Measurements from ENCODE around the gene SCG2.

DNA sequence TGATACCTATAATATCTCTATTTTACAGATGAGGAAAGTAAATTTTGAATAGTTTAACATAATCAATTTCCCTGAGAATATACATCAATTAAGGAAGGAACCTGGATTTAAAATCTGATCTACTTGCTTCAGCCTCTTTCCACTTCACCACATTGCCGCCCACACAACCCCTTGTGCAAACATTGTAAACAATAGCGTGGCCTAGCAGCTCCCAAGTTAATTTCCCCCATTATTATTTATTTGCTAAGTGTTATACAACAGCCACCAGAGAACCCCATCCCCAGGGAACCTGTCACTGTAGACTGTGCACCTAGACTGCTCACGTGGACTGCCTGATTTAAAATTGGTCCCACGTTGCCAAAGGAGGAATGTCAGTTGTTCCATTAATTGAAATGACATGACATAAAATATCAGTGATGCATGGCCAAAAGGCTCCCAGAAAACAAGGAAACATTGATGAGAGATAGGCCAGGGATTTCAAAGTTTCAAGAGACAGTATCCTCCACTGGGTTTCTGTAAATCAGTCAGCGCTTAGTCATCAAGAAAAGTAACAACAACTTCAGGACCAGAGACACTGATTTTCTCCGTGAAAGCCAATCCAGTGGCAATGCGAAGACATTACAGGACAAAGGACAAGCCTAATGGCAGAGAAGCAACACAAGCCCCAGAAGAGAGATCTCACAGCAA is 41.3 kb downstream of the SCG2 start:
- TF ChIP-seq, protein P1, sequence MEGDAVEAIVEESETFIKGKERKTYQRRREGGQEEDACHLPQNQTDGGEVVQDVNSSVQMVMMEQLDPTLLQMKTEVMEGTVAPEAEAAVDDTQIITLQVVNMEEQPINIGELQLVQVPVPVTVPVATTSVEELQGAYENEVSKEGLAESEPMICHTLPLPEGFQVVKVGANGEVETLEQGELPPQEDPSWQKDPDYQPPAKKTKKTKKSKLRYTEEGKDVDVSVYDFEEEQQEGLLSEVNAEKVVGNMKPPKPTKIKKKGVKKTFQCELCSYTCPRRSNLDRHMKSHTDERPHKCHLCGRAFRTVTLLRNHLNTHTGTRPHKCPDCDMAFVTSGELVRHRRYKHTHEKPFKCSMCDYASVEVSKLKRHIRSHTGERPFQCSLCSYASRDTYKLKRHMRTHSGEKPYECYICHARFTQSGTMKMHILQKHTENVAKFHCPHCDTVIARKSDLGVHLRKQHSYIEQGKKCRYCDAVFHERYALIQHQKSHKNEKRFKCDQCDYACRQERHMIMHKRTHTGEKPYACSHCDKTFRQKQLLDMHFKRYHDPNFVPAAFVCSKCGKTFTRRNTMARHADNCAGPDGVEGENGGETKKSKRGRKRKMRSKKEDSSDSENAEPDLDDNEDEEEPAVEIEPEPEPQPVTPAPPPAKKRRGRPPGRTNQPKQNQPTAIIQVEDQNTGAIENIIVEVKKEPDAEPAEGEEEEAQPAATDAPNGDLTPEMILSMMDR (IDR thresholded peaks at IDR 0.05; ENCODE audit: low read length): no peak
- no peak for TF ChIP-seq EZH2 (IDR thresholded peaks at IDR 0.05; ENCODE audit: borderline replicate concordance, low read length)
